H1 (cell line): Measurements from ENCODE around the gene JUN. TPM values are rescaled to one million over a fixed set of nuclear protein-coding genes. Genes with fewer than 3 reads are reported as not detected.
A peak's percentile ranks its signal among the peaks of the same experiment; 100 is the strongest.

ENCODE experiments used
- CTCF ChIA-PET: fragments of 300-600 bp; sonication (Branson Sonifier 250); formaldehyde crosslinking; loops from one replicate; lab custom pipeline; 2021; ENCODE audit not compliant: partially characterized antibody; lab: Charles Lee
- POLR2A ChIA-PET: fragments of 300-600 bp; sonication (Branson Sonifier 250); formaldehyde crosslinking; loops from one replicate; lab custom pipeline; 2021; ENCODE audit warnings: inconsistent platforms; ENCODE audit not compliant: partially characterized antibody; lab: Charles Lee
- DNase-seq, 2 experiments: peaks; one replicate each; pipeline versions ENCODE4 v3.0.0 to v3.0.0-alpha.2; 2010 to 2022; ENCODE audit warnings: low spot score in 2 of 2, low read depth in 1 of 2, mixed read lengths in 1 of 2
- FAIRE-seq: peaks from 2 replicates; lab custom pipeline; 2011; peaks lifted over from hg19 to GRCh38; lab: Jason Lieb, UNC
- H2AFZ ChIP-seq: 2 replicates; pipeline ENCODE4 v1.8.1; 2012; ENCODE audit warnings: low read length, inconsistent platforms
- H2AK5ac ChIP-seq: 2 replicates; pipeline ENCODE4 v1.6.1; 2013; ENCODE audit warnings: low read depth, low read length
- H2BK120ac ChIP-seq: replicated peaks from 2 replicates; pipeline ENCODE3; 2013; ENCODE audit warnings: low read depth, low read length, inconsistent platforms
- H2BK12ac ChIP-seq: 2 replicates; pipeline ENCODE4 v1.6.1; 2013; ENCODE audit warnings: low read depth, low read length
- H2BK15ac ChIP-seq: 2 replicates; pipeline ENCODE4 v1.6.1; 2013; ENCODE audit warnings: low read length
- H2BK20ac ChIP-seq: 2 replicates; pipeline ENCODE4 v1.6.1; 2013; ENCODE audit warnings: low read length
- H2BK5ac ChIP-seq: 2 replicates; pipeline ENCODE4 v1.6.1; 2013; ENCODE audit warnings: low read depth, low read length
- H3K14ac ChIP-seq: 2 replicates; pipeline ENCODE4 v1.6.1; 2013; ENCODE audit warnings: inconsistent platforms; ENCODE audit not compliant: insufficient read length
- H3K18ac ChIP-seq: 2 replicates; pipeline ENCODE4 v1.6.1; 2013; ENCODE audit warnings: low read length; ENCODE audit errors: extremely low read depth
- H3K23ac ChIP-seq: 2 replicates; pipeline ENCODE4 v1.6.1; 2013; ENCODE audit warnings: inconsistent platforms; ENCODE audit not compliant: insufficient read length
- H3K23me2 ChIP-seq: 2 replicates; pipeline ENCODE4 v1.6.1; 2013; ENCODE audit warnings: low read depth, low read length
- H3K27ac ChIP-seq: 2 replicates; pipeline ENCODE4 v1.6.1; 2011; ENCODE audit warnings: low read depth, low read length, inconsistent platforms
- H3K27me3 ChIP-seq, 4 experiments: replicated peaks in 1 of 4; 1 replicate in 1 of 4; 2 replicates in 3 of 4; pipeline versions ENCODE4 v1.6.1 to v1.8.1; 2011 to 2013; ENCODE audit warnings: low read length in 3 of 4, mild to moderate bottlenecking in 3 of 4, inconsistent platforms in 2 of 4, mixed read lengths in 2 of 4, moderate library complexity in 1 of 4; ENCODE audit not compliant: control insufficient read depth in 3 of 4, insufficient read depth in 3 of 4; ENCODE audit errors: extremely low read depth in 1 of 4
- H3K36me3 ChIP-seq, 4 experiments: 2 replicates each; pipeline versions ENCODE4 v1.6.1 to v1.8.1; 2011 to 2013; ENCODE audit warnings: mild to moderate bottlenecking in 4 of 4, low read length in 3 of 4, moderate library complexity in 2 of 4, control low read depth in 1 of 4, inconsistent platforms in 1 of 4; ENCODE audit not compliant: insufficient read depth in 4 of 4, control insufficient read depth in 2 of 4
- H3K4ac ChIP-seq: replicated peaks from 2 replicates; pipeline ENCODE3; 2013; ENCODE audit warnings: low read length, low read depth, mixed read lengths, inconsistent platforms; ENCODE audit not compliant: insufficient read length
- H3K4me1 ChIP-seq, 4 experiments: replicated peaks in 1 of 4; 1 replicate in 1 of 4; 2 replicates in 3 of 4; pipeline versions ENCODE4 v1.6.1 to v1.8.1; 2011 to 2013; ENCODE audit warnings: low read length in 3 of 4, inconsistent platforms in 2 of 4, mixed read lengths in 1 of 4; ENCODE audit not compliant: insufficient read depth in 4 of 4, control insufficient read depth in 3 of 4
- H3K4me2 ChIP-seq, 2 experiments: 2 replicates each; pipeline versions ENCODE4 v1.6.1 to v1.8.1; 2011 to 2013; ENCODE audit warnings: low read depth in 2 of 2, low read length in 2 of 2, control low read depth in 1 of 2, inconsistent platforms in 1 of 2, mild to moderate bottlenecking in 1 of 2; ENCODE audit not compliant: insufficient read depth in 1 of 2
- H3K4me3 ChIP-seq, 4 experiments: fragments of 200-600, 300-600 bp in 1 of 4; sonication (generic), shearing (Covaris generic), sonication (Bioruptor Twin) in 1 of 4; 2 replicates each; pipeline versions ENCODE4 v1.5.1 to v1.8.1; 2011 to 2016; ENCODE audit warnings: low read length in 4 of 4, low read depth in 3 of 4, control low read depth in 2 of 4, inconsistent platforms in 2 of 4, mild to moderate bottlenecking in 2 of 4, mixed read lengths in 1 of 4, moderate library complexity in 1 of 4; ENCODE audit not compliant: insufficient read depth in 2 of 4; ENCODE audit errors: extremely low read depth in 1 of 4
- H3K56ac ChIP-seq: replicated peaks from 2 replicates; pipeline ENCODE3; 2013; ENCODE audit warnings: low read depth, mild to moderate bottlenecking, mixed read lengths, low read length, inconsistent platforms; ENCODE audit not compliant: insufficient read length
- H3K79me1 ChIP-seq: 2 replicates; pipeline ENCODE4 v1.6.1; 2013; ENCODE audit warnings: low read depth, low read length, control low read depth
- H3K79me2 ChIP-seq, 2 experiments: 2 replicates each; pipeline versions ENCODE4 v1.6.1 to v1.8.1; 2012 to 2013; ENCODE audit warnings: low read length in 2 of 2, mild to moderate bottlenecking in 2 of 2, inconsistent platforms in 1 of 2; ENCODE audit not compliant: insufficient read depth in 2 of 2, control insufficient read depth in 1 of 2
- H3K9ac ChIP-seq, 4 experiments: replicated peaks in 1 of 4; 1 replicate in 1 of 4; 2 replicates in 3 of 4; pipeline versions ENCODE4 v1.6.1 to v1.8.1; 2011 to 2013; ENCODE audit warnings: low read depth in 3 of 4, low read length in 3 of 4, control low read depth in 2 of 4, mild to moderate bottlenecking in 2 of 4, moderate library complexity in 2 of 4, inconsistent platforms in 1 of 4; ENCODE audit errors: extremely low read depth in 1 of 4
- H3K9me3 ChIP-seq, 2 experiments: 2 replicates each; pipeline versions ENCODE4 v1.6.1 to v1.8.1; 2012 to 2013; ENCODE audit warnings: mild to moderate bottlenecking in 2 of 2, moderate library complexity in 2 of 2, control low read depth in 1 of 2, inconsistent platforms in 1 of 2, low read depth in 1 of 2, low read length in 1 of 2, mixed read lengths in 1 of 2; ENCODE audit not compliant: insufficient read depth in 2 of 2
- H4K20me1 ChIP-seq, 2 experiments: replicated peaks in 1 of 2; 2 replicates each; pipeline versions ENCODE3 to v1.8.1; 2011 to 2013; ENCODE audit warnings: inconsistent platforms in 2 of 2, low read length in 2 of 2, mild to moderate bottlenecking in 1 of 2; ENCODE audit not compliant: insufficient read depth in 2 of 2, control insufficient read depth in 1 of 2
- H4K5ac ChIP-seq: 2 replicates; pipeline ENCODE4 v1.6.1; 2013; ENCODE audit warnings: low read length, low read depth, mixed read lengths, inconsistent platforms; ENCODE audit not compliant: insufficient read length
- H4K8ac ChIP-seq: 2 replicates; pipeline ENCODE4 v1.8.0; 2013; ENCODE audit warnings: mild to moderate bottlenecking, moderate library complexity, low read length, inconsistent platforms; ENCODE audit not compliant: insufficient read depth; ENCODE audit errors: extremely low read depth
- H4K91ac ChIP-seq: replicated peaks from 2 replicates; pipeline ENCODE3; 2013; ENCODE audit warnings: low read length, mixed read lengths, inconsistent platforms; ENCODE audit not compliant: insufficient read length
- CTCF ChIP-seq, 3 experiments: IDR thresholded peaks; 1 replicate in 2 of 3; 2 replicates in 1 of 3; pipeline versions ENCODE4 v1.5.1 to v1.6.1; 2011; ENCODE audit warnings: low read length in 3 of 3, mild to moderate bottlenecking in 3 of 3, inconsistent platforms in 2 of 3, low read depth in 1 of 3, moderate library complexity in 1 of 3; ENCODE audit not compliant: insufficient read depth in 1 of 3; ENCODE audit errors: control extremely low read depth in 1 of 3
- EZH2 ChIP-seq: fragments of 200-600 bp; sonication (generic); IDR thresholded peaks from 2 replicates; pipeline ENCODE4 v1.7.1; 2012; ENCODE audit warnings: low read depth, mild to moderate bottlenecking, moderate library complexity, low read length, inconsistent platforms; ENCODE audit not compliant: severe bottlenecking
- FOSL1 ChIP-seq: IDR thresholded peaks from 2 replicates; pipeline ENCODE4 v1.6.1; 2011; ENCODE audit warnings: mild to moderate bottlenecking, low read depth, low read length, moderate library complexity; ENCODE audit not compliant: insufficient read depth
- JUN ChIP-seq: IDR thresholded peaks from 2 replicates; pipeline ENCODE4 v1.6.1; 2011; ENCODE audit warnings: low read depth, mild to moderate bottlenecking, improper control_type of control experiment, low read length
- KDM5A ChIP-seq: fragments of 200-600 bp; IDR thresholded peaks from 2 replicates; pipeline ENCODE4 v1.7.1; 2012; ENCODE audit warnings: mild to moderate bottlenecking, low read length, inconsistent platforms, mixed read lengths
- MAFK ChIP-seq: IDR thresholded peaks from 2 replicates; pipeline ENCODE4 v1.6.1; 2012; ENCODE audit warnings: low read depth, mild to moderate bottlenecking, improper control_type of control experiment, low read length
- PHF8 ChIP-seq: fragments of 200-600 bp; sonication (generic); conservative IDR thresholded peaks from 2 replicates; pipeline ENCODE4 v1.7.1; 2012; ENCODE audit warnings: low read depth, mild to moderate bottlenecking, inconsistent platforms, low read length, moderate library complexity
- RXRA ChIP-seq: IDR thresholded peaks from 2 replicates; pipeline ENCODE4 v1.6.1; 2011; ENCODE audit warnings: low read depth, mild to moderate bottlenecking, low read length, moderate library complexity; ENCODE audit not compliant: insufficient read depth
- SIX5 ChIP-seq: IDR thresholded peaks from 2 replicates; pipeline ENCODE4 v1.6.1; 2011; ENCODE audit warnings: mild to moderate bottlenecking, low read depth, low read length
- SP1 ChIP-seq: IDR thresholded peaks from 2 replicates; pipeline ENCODE4 v1.6.1; 2011; ENCODE audit warnings: low read depth, low read length
- WGBS, 2 experiments: shearing (Covaris generic) in 1 of 2; methylation state at CpG; one replicate each; pipeline versions ENCODE4 v1.1.6 to v1.1.7; 2013 to 2015; ENCODE audit warnings: low lambda C conversion rate in 2 of 2, mixed read lengths in 2 of 2, inconsistent platforms in 1 of 2, low coverage in 1 of 2, missing lambda C conversion rate in 1 of 2; ENCODE audit not compliant: insufficient replicate concordance in 2 of 2, insufficient coverage in 1 of 2, insufficient read length in 1 of 2; ENCODE audit errors: extremely low coverage in 1 of 2, missing lambda C conversion rate in 1 of 2; 5-methylcytosine and 5-hydroxymethylcytosine counted together
- polyA plus RNA-seq, 7 experiments: library from polyadenylated mRNA; depleted of rRNA in 3 of 7; stranded (reverse) in 5 of 7; unstranded in 2 of 7; fragments of >200 nt in 5 of 7; fragments of 200-250 nt in 2 of 7; gene quantifications; 1 replicate in 5 of 7; 2 replicates in 1 of 7; 4 replicates in 1 of 7; pipeline versions ENCODE4 v1.2.1 to v1.2.3, GENCODE V29; 2011 to 2013; ENCODE audit warnings: missing spikeins in 2 of 7, mixed read lengths in 2 of 7
- total RNA-seq: library from RNA; stranded (reverse); fragmentation: NEBNext Ultra II Directional; extraction: Animal tissue kit (Norgen Biotek cat#: 25700); gene quantifications from 2 replicates; pipeline ENCODE4 v1.2.1, GENCODE V29; 2021

JUN gene
- total and polyA plus RNA-seq, 2 of the 8 experiments (the other 6 are each of a cell fraction or from before 2014, with no cell fraction given) = 4.4 to 10.9 TPM

DNA sequence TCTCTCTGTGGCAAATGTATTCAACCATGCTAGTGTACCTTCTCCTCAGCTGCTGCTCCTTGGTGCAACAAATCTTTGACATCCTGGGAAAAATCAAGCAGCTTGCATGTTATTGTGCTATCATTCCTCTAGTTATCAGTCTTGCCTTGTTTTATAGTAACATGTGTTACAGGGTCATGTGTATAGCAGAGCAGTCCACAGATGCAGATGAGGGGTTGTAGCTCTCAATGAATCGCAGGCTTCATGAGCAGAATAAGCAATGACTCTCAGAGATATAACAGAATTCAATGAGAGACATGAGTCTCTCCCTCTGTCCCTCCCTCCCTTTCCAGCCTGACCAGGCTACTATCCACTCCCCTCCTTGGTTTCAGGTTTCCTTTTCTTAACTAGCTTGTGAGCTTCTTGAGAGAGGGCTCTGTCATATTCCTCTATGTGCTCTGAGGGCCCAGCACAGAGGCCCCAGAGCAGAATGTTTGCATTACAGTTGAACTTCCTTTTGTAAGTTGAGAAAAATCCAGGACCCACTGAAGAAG lies 15.1 kb upstream of the JUN start:
- no peak for FAIRE-seq
- peak overlapping the region; percentile 84; the same call in 1 of the 2 replicates for H2AFZ ChIP-seq
- no peaks in the 10 kb centered on the region for H3K79me1 ChIP-seq
- TF ChIP-seq SIX5 (no peak), CTCF (IDR thresholded peaks at IDR 0.05; ENCODE audit: control extremely low read depth in 1 of 3, insufficient read depth in 1 of 3, low read depth in 1 of 3, low read length in 3 of 3) (no peak), MAFK (no peak), JUN (no peak), EZH2 (no peak), PHF8 (no peak), KDM5A (no peak), RXRA (no peak), SP1 (no peak), FOSL1 (no peak)

More for the DNA sequence above, 15.1 kb upstream of the JUN start:
- no peak for DNase-seq
- H3K9ac ChIP-seq = no peak overlapping the region
- no peaks in the 10 kb centered on the region for H3K79me2 ChIP-seq
- no peak overlapping the region for H4K8ac ChIP-seq
- no peaks in the 10 kb centered on the region for H3K9me3 ChIP-seq
- no peak overlapping the region for H3K14ac ChIP-seq
- H3K23me2 ChIP-seq = peaks cover 2% of the 10 kb centered on the region; the same call in 1 of the 2 replicates
- H3K56ac ChIP-seq = no peak overlapping the region
- H4K91ac ChIP-seq = no peak overlapping the region
- no peak overlapping the region for H3K27ac ChIP-seq
- H2BK12ac ChIP-seq = no peak overlapping the region
- H4K5ac ChIP-seq = no peak overlapping the region
- POLR2A ChIA-PET = interaction anchor here (1.1 kb wide), 1 partner anchor 10 kb away, joined by 3 read pairs; no protein-coding TSS in a partner anchor
- H3K36me3 ChIP-seq = no peaks in the 10 kb centered on the region
- no peaks in the 10 kb centered on the region; a peak in 1 of 7 replicates for H3K27me3 ChIP-seq
- no peaks in the 10 kb centered on the region for H4K20me1 ChIP-seq
- H3K18ac ChIP-seq = no peak overlapping the region
- H2BK5ac ChIP-seq = no peak overlapping the region
- H2BK15ac ChIP-seq = peak overlapping the region; percentile 36; the same call in 1 of the 2 replicates
- H2BK20ac ChIP-seq = no peak overlapping the region; the same call in 1 of the 2 replicates
- H2AK5ac ChIP-seq = no peak overlapping the region
- peaks cover 0 to 6% (median 0%) of the 10 kb centered on the region in 4 experiments; a peak in 1 of 7 replicates for H3K4me1 ChIP-seq
- no peak overlapping the region for H3K4ac ChIP-seq
- CTCF ChIA-PET = interaction anchor here (0.7 to 1.4 kb wide), 5 partner anchors 10 to 43 kb away, joined by 3 to 5 read pairs (median 3); no protein-coding TSS in a partner anchor
- WGBS, 2 experiments = 85% methylated on average over 1 of the region's 1 CpG; no CpG with 5 or more reads in 1 of the 2 experiments
- H3K23ac ChIP-seq = no peak overlapping the region
- no peak overlapping the region for H3K4me3 ChIP-seq
- H3K4me2 ChIP-seq = no peak overlapping the region
- no peak overlapping the region for H2BK120ac ChIP-seq
